NCI-H510A (cell line): ENCODE measurements around the gene USP6.
"Not testable (repeated sequence)": the region's sequence is repeated elsewhere in the genome, so short reads cannot be mapped to it uniquely, and the experiment has no call there.

Experiments used
- DNase-seq: peaks from one replicate; lab custom pipeline; 2025; lab: John Stamatoyannopoulos, UW

Gene USP6

GRCh38 chr17:5115673-5116651 lies at the start of gene USP6:
Gene USP6 (plus strand): TSS chr17:5116032. CDS start chr17:5130368, 14,336 bp downstream.
- DNase-seq, result no peak

- no peak for DNase-seq
These were observed 47.6 kb upstream of the USP6 start for GRCh38 chr17:5068236-5068635.

GRCh38 chr17:5069724-5070123 lies 46.1 kb upstream of the USP6 start:
- no peak for DNase-seq

- DNase-seq, result not testable (repeated sequence)
These were observed 40.4 kb upstream of the USP6 start for GRCh38 chr17:5075472-5075871.

GRCh38 chr17:5077275-5077674 lies 38.6 kb upstream of the USP6 start:
- DNase-seq, result not testable (repeated sequence)

GRCh38 chr17:5077781-5078105 lies 38.1 kb upstream of the USP6 start:
- no peak for DNase-seq

GRCh38 chr17:5078106-5079028 lies 37.5 kb upstream of the USP6 start, which contains the start of gene ZFP3:
Gene ZFP3 (plus strand): TSS chr17:5078467. CDS start chr17:5091505, 13,038 bp downstream.
- DNase-seq, result peak; percentile 90

GRCh38 chr17:5080591-5080990 lies 35.2 kb upstream of the USP6 start:
- no peak for DNase-seq

GRCh38 chr17:5092218-5093010 lies 23.4 kb upstream of the USP6 start:
- DNase-seq, result no peak

- no peak for DNase-seq
These were observed 19.1 kb upstream of the USP6 start for GRCh38 chr17:5096731-5097100.

- peak; percentile 33 for DNase-seq
These were observed 18.6 kb upstream of the USP6 start for GRCh38 chr17:5097101-5097834.

GRCh38 chr17:5099271-5099670 lies 16.6 kb upstream of the USP6 start:
- no peak for DNase-seq

- no peak for DNase-seq
These were observed 15.0 kb upstream of the USP6 start for GRCh38 chr17:5100832-5101231.

GRCh38 chr17:5110816-5111215 lies 5.0 kb upstream of the USP6 start:
- no peak for DNase-seq

- DNase-seq, result peak; percentile 97
These were observed 4.2 kb upstream of the USP6 start, which contains the start of gene ZNF232 for GRCh38 chr17:5111402-5112204. Gene ZNF232 (minus strand): TSS chr17:5111878. CDS start chr17:5111822, 56 bp downstream.

- no peak for DNase-seq
These were observed 2.4 kb downstream of the USP6 start for GRCh38 chr17:5118219-5118618.

GRCh38 chr17:5120036-5120435 lies 4.2 kb downstream of the USP6 start:
- no peak for DNase-seq

GRCh38 chr17:5120436-5121185 lies 4.8 kb downstream of the USP6 start:
- DNase-seq, result not testable (repeated sequence)

GRCh38 chr17:5121186-5121841 lies 5.5 kb downstream of the USP6 start:
- DNase-seq, result no peak
